H9 (cell line): Measurements from ENCODE around the gene ACVR1. TPM values are rescaled to one million over a fixed set of nuclear protein-coding genes. Genes with fewer than 3 reads are reported as not detected.

Experiments
- DNase-seq: peaks from one replicate; pipeline ENCODE4 v3.0.0-alpha.2; 2017
- H2AFZ ChIP-seq: one replicate; pipeline ENCODE4 v1.6.1; 2013; ENCODE audit warnings: mild to moderate bottlenecking, low read length, control low read depth, moderate library complexity
- H2AK5ac ChIP-seq: 2 replicates; pipeline ENCODE4 v1.6.1; 2013; ENCODE audit warnings: low read length, control low read depth, mixed read lengths; ENCODE audit not compliant: insufficient read length
- H2BK120ac ChIP-seq: one replicate; pipeline ENCODE4 v1.6.1; 2013; ENCODE audit warnings: low read depth, mild to moderate bottlenecking, low read length, control low read depth, inconsistent platforms; ENCODE audit not compliant: poor library complexity, severe bottlenecking
- H2BK12ac ChIP-seq: 2 replicates; pipeline ENCODE4 v1.6.1; 2013; ENCODE audit warnings: low read length, control low read depth, mixed read lengths, low read depth; ENCODE audit not compliant: insufficient read length
- H2BK15ac ChIP-seq: 2 replicates; pipeline ENCODE4 v1.6.1; 2013; ENCODE audit warnings: low read depth, low read length, control low read depth
- H2BK20ac ChIP-seq: one replicate; pipeline ENCODE4 v1.6.1; 2013; ENCODE audit warnings: low read depth, mild to moderate bottlenecking, low read length, control low read depth, inconsistent platforms; ENCODE audit not compliant: poor library complexity, severe bottlenecking
- H2BK5ac ChIP-seq: 2 replicates; pipeline ENCODE4 v1.6.1; 2013; ENCODE audit warnings: low read length, control low read depth, mixed read lengths; ENCODE audit not compliant: insufficient read length
- H3K14ac ChIP-seq: 2 replicates; pipeline ENCODE4 v1.6.1; 2013; ENCODE audit warnings: low read length, control low read depth; ENCODE audit not compliant: insufficient read depth
- H3K18ac ChIP-seq: 2 replicates; pipeline ENCODE4 v1.6.1; 2013; ENCODE audit warnings: low read depth, mild to moderate bottlenecking, mixed read lengths, low read length, control low read depth; ENCODE audit not compliant: insufficient read length
- H3K23ac ChIP-seq: 2 replicates; pipeline ENCODE4 v1.6.1; 2013; ENCODE audit warnings: low read length, control low read depth, mixed read lengths, low read depth; ENCODE audit not compliant: insufficient read length
- H3K23me2 ChIP-seq: 2 replicates; pipeline ENCODE4 v1.6.1; 2013; ENCODE audit warnings: low read depth, mild to moderate bottlenecking, mixed read lengths, low read length, control low read depth; ENCODE audit not compliant: insufficient read length, poor library complexity, severe bottlenecking
- H3K27ac ChIP-seq: 2 replicates; pipeline ENCODE4 v1.5.1; 2013; ENCODE audit warnings: low read length, control low read depth, mixed read lengths, low read depth; ENCODE audit not compliant: insufficient read length
- H3K27me3 ChIP-seq: 2 replicates; pipeline ENCODE4 v1.6.1; 2013; ENCODE audit warnings: low read length, control low read depth, inconsistent platforms; ENCODE audit not compliant: insufficient read depth
- H3K4ac ChIP-seq: 2 replicates; pipeline ENCODE4 v1.6.1; 2013; ENCODE audit warnings: low read depth, mild to moderate bottlenecking, control low read depth, inconsistent platforms, low read length, moderate library complexity
- H3K4me1 ChIP-seq: 2 replicates; pipeline ENCODE4 v1.6.1; 2013; ENCODE audit warnings: low read length, control low read depth, inconsistent platforms; ENCODE audit not compliant: insufficient read depth
- H3K4me2 ChIP-seq: 2 replicates; pipeline ENCODE4 v1.6.1; 2013; ENCODE audit warnings: low read length, control low read depth, mixed read lengths; ENCODE audit not compliant: insufficient read length, insufficient read depth
- H3K56ac ChIP-seq: 2 replicates; pipeline ENCODE4 v1.6.1; 2013; ENCODE audit warnings: low read depth, mild to moderate bottlenecking, mixed read lengths, low read length, control low read depth; ENCODE audit not compliant: insufficient read length
- H3K79me1 ChIP-seq: 2 replicates; pipeline ENCODE4 v1.6.1; 2013; ENCODE audit warnings: low read depth, mild to moderate bottlenecking, moderate library complexity, low read length, control low read depth, inconsistent platforms; ENCODE audit not compliant: insufficient read depth, poor library complexity, severe bottlenecking
- H3K79me2 ChIP-seq: 2 replicates; pipeline ENCODE4 v1.6.1; 2013; ENCODE audit warnings: low read length, control low read depth, inconsistent platforms; ENCODE audit not compliant: insufficient read depth
- H3K9ac ChIP-seq: 2 replicates; pipeline ENCODE4 v1.6.1; 2013; ENCODE audit warnings: low read length, control low read depth, mixed read lengths; ENCODE audit not compliant: insufficient read length; ENCODE audit errors: extremely low read depth
- H3K9me3 ChIP-seq: one replicate; pipeline ENCODE4 v1.6.1; 2013; ENCODE audit warnings: low read depth, low read length, inconsistent platforms; ENCODE audit not compliant: control insufficient read depth
- H3T11ph ChIP-seq: one replicate; pipeline ENCODE4 v1.6.1; 2013; ENCODE audit warnings: mild to moderate bottlenecking, low read length, control low read depth, inconsistent platforms
- H4K20me1 ChIP-seq: one replicate; pipeline ENCODE4 v1.6.1; 2013; ENCODE audit not compliant: control insufficient read depth, insufficient read length, insufficient read depth
- H4K5ac ChIP-seq: 2 replicates; pipeline ENCODE4 v1.6.1; 2013; ENCODE audit warnings: low read depth, mild to moderate bottlenecking, mixed read lengths, low read length, control low read depth; ENCODE audit not compliant: insufficient read length
- H4K8ac ChIP-seq: replicated peaks from 2 replicates; pipeline ENCODE4 v1.6.1; 2013; ENCODE audit warnings: low read length, control low read depth, mixed read lengths, low read depth; ENCODE audit not compliant: insufficient read length
- H4K91ac ChIP-seq: 2 replicates; pipeline ENCODE4 v1.6.1; 2013; ENCODE audit warnings: low read depth, mild to moderate bottlenecking, moderate library complexity, mixed read lengths, low read length, control low read depth; ENCODE audit not compliant: insufficient read length
- H3K27ac Mint-ChIP-seq, 3 experiments: 2 replicates in 2 of 3; 3 replicates in 1 of 3; pipeline ENCODE4 v1.8.0; 2020 to 2021; ENCODE audit warnings: mixed read lengths in 3 of 3, mild to moderate bottlenecking in 1 of 3, moderate library complexity in 1 of 3
- H3K27me3 Mint-ChIP-seq: 2 replicates; pipeline ENCODE4 v1.8.0; 2021; ENCODE audit warnings: low read depth, mild to moderate bottlenecking, moderate library complexity, mixed read lengths
- H3K36me3 Mint-ChIP-seq, 3 experiments: 2 replicates in 2 of 3; 3 replicates in 1 of 3; pipeline ENCODE4 v1.8.0; 2020 to 2021; ENCODE audit warnings: low read depth in 3 of 3, mixed read lengths in 3 of 3; ENCODE audit not compliant: insufficient read depth in 1 of 3
- H3K4me1 Mint-ChIP-seq, 2 experiments: 2 replicates each; pipeline ENCODE4 v1.8.0; 2020; ENCODE audit warnings: mixed read lengths in 2 of 2
- H3K4me3 Mint-ChIP-seq, 2 experiments: 2 replicates in 1 of 2; 3 replicates in 1 of 2; pipeline ENCODE4 v1.8.0; 2020 to 2021; ENCODE audit warnings: mild to moderate bottlenecking in 2 of 2, mixed read lengths in 2 of 2, moderate library complexity in 1 of 2
- H3K9me3 Mint-ChIP-seq, 2 experiments: 2 replicates in 1 of 2; 3 replicates in 1 of 2; pipeline ENCODE4 v1.8.0; 2020; ENCODE audit warnings: mild to moderate bottlenecking in 2 of 2, mixed read lengths in 2 of 2, moderate library complexity in 1 of 2
- WGBS: extraction: QIAGEN DNeasy Blood & Tissue Kit; methylation state at CpG from one replicate; pipeline ENCODE4 v1.1.7; 2013; ENCODE audit warnings: missing lambda C conversion rate, low lambda C conversion rate, mixed read lengths; ENCODE audit not compliant: insufficient read length; ENCODE audit errors: extremely low coverage; 5-methylcytosine and 5-hydroxymethylcytosine counted together
- total RNA-seq: library from RNA; stranded (reverse); gene quantifications from 2 replicates; pipeline ENCODE4 v1.2.1, GENCODE V29; 2021
- TF ChIP-seq, protein P1 (sequence below): fragments of 200-600 bp; sonication (generic); conservative IDR thresholded peaks from 3 replicates; pipeline ENCODE4 v1.8.0; 2021; ENCODE audit warnings: antibody characterized with exemption, mild to moderate bottlenecking

The ACVR1 gene
- total RNA-seq, 1 experiment from 2014 or later = 21.2 TPM

- H3K27me3 ChIP-seq = no peaks in the 10 kb centered on the region
- Mint-ChIP-seq H3K27ac (no peak overlapping the region), H3K27me3 (peaks cover 2% of the 10 kb centered on the region; the same call in 1 of the 2 replicates), H3K36me3 (no peaks in the 10 kb centered on the region), H3K9me3 (no peaks in the 10 kb centered on the region; a peak in 1 of 5 replicates), H3K4me1 (peaks cover 7 to 13% of the 10 kb centered on the region in 2 experiments), H3K4me3 (no peak overlapping the region)
- no peak overlapping the region for H4K8ac ChIP-seq
- H3K27ac ChIP-seq = no peak overlapping the region
- no peak overlapping the region for H3K14ac ChIP-seq
- no peak overlapping the region for H3K23ac ChIP-seq
- H2BK12ac ChIP-seq = no peak overlapping the region
- no peak overlapping the region for H3K4me2 ChIP-seq
- H4K20me1 ChIP-seq = no peaks in the 10 kb centered on the region
- no peak for DNase-seq
- H4K91ac ChIP-seq = no peak overlapping the region
- H2AFZ ChIP-seq = no peak overlapping the region
- H3K79me1 ChIP-seq = no peaks in the 10 kb centered on the region
- H3K23me2 ChIP-seq = peaks cover 3% of the 10 kb centered on the region
- H4K5ac ChIP-seq = no peak overlapping the region
- H3T11ph ChIP-seq = no peak overlapping the region
- no peaks in the 10 kb centered on the region; the same call in 1 of the 2 replicates for H3K4me1 ChIP-seq
- no peaks in the 10 kb centered on the region for H3K9me3 ChIP-seq
- WGBS = no CpG with 5 or more reads among the region's 3 CpGs
- no peak overlapping the region for H2AK5ac ChIP-seq
- no peak overlapping the region for H3K56ac ChIP-seq
- no peak overlapping the region for H3K18ac ChIP-seq
- TF ChIP-seq, protein P1, sequence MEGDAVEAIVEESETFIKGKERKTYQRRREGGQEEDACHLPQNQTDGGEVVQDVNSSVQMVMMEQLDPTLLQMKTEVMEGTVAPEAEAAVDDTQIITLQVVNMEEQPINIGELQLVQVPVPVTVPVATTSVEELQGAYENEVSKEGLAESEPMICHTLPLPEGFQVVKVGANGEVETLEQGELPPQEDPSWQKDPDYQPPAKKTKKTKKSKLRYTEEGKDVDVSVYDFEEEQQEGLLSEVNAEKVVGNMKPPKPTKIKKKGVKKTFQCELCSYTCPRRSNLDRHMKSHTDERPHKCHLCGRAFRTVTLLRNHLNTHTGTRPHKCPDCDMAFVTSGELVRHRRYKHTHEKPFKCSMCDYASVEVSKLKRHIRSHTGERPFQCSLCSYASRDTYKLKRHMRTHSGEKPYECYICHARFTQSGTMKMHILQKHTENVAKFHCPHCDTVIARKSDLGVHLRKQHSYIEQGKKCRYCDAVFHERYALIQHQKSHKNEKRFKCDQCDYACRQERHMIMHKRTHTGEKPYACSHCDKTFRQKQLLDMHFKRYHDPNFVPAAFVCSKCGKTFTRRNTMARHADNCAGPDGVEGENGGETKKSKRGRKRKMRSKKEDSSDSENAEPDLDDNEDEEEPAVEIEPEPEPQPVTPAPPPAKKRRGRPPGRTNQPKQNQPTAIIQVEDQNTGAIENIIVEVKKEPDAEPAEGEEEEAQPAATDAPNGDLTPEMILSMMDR = no peak
- no peak overlapping the region for H2BK15ac ChIP-seq
- H2BK20ac ChIP-seq = no peak overlapping the region
- H3K79me2 ChIP-seq = no peaks in the 10 kb centered on the region
- no peak overlapping the region for H3K9ac ChIP-seq
- no peak overlapping the region for H2BK5ac ChIP-seq
- H3K4ac ChIP-seq = no peak overlapping the region
- H2BK120ac ChIP-seq = no peak overlapping the region
Observed at GRCh38 chr2:157880927-157881326, 4.8 kb upstream of the ACVR1 start.
